VCaP (cell line): Measurements from ENCODE around the gene IDUA.

Experiments
- H3K27ac ChIP-seq: fragments of 450-650 bp; 2 replicates; pipeline ENCODE4 v1.5.1; 2017
- TF ChIP-seq, protein P1 (sequence below): fragments of 450-650 bp; conservative IDR thresholded peaks from 2 replicates; pipeline ENCODE4 v1.5.1; 2017; ENCODE audit warnings: mild to moderate bottlenecking, moderate library complexity

Gene IDUA

GRCh38 chr4:958696-959337, 28.0 kb upstream of the IDUA start:
- H3K27ac ChIP-seq, result no peak overlapping the region
- TF ChIP-seq, protein P1, sequence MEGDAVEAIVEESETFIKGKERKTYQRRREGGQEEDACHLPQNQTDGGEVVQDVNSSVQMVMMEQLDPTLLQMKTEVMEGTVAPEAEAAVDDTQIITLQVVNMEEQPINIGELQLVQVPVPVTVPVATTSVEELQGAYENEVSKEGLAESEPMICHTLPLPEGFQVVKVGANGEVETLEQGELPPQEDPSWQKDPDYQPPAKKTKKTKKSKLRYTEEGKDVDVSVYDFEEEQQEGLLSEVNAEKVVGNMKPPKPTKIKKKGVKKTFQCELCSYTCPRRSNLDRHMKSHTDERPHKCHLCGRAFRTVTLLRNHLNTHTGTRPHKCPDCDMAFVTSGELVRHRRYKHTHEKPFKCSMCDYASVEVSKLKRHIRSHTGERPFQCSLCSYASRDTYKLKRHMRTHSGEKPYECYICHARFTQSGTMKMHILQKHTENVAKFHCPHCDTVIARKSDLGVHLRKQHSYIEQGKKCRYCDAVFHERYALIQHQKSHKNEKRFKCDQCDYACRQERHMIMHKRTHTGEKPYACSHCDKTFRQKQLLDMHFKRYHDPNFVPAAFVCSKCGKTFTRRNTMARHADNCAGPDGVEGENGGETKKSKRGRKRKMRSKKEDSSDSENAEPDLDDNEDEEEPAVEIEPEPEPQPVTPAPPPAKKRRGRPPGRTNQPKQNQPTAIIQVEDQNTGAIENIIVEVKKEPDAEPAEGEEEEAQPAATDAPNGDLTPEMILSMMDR, result no peak

DNA sequence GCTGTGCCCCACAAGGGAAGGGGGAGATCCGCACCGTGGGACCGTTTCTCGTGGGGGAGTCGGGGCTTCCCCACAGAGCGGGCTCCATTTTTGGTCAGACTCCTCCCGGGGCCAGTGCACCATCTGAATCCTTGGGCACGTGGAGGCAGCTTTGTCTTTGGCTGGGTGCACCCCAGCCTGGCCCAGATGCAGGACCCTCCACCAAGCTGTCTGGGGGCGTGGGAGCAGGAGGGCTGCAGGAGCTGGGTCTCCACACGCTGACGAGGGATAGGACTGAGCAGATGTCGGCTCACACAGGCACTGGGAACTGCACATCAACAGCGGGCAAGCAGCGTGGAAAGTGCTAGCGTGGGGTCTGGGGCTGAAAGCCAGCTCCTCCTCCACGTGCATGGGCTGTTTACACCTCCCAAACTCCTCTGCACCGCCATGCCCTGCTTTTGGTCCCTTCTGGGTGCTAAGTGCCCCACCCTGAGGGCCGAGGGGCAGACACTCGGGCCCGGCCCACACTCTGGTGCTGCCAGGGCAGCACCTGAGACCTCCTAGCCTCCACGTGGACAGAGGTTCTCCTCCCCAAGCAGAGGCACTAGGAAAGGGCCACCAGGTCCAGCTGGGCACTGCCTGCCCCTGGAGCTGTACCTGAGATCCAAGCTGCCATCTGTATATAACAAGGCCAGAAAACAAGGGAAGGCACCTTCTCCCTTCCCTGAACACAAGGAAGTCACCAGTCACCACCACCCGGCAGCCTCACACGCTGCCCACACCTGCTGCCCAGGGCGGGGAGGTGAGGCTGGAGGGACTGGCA, 27.3 kb upstream of the IDUA start:
- TF ChIP-seq, protein P1, result no peak
- no peak overlapping the region for H3K27ac ChIP-seq

GRCh38 chr4:960140-960635, 26.7 kb upstream of the IDUA start:
- TF ChIP-seq, protein P1, result no peak
- H3K27ac ChIP-seq, result no peak overlapping the region

DNA sequence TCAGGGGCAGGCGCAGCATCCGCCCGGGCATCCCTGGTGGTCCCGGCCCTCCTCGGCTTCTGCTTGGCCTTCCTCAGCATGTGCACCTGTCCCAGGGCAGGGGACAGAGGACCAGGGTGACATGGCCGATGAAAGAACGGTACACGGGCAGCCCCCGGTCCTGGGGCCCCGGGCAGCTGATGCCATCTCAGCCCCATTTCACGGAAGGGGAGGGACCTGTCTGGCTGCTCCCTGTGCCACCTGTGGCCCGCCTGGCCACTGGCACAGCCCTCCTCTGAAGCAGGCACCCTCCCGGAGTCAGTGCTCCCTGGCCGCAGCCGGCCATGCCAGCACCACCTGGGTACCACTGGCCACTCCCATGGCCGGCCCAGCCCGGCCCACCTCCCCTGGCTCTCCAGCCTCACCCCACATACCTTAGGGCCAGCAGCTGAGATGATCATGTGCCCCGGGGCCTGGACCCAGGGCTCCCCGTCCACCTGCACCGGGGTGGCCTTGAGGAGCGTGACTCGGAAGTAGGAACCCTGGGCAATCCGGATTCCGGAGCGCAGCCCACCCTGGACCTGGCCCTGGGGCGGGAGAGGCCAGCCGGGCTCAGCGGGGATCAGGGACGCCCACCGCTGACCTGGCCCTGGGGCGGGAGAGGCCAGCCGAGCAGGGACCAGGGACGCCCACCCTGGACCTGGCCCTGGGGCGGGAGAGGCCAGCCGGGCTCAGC, 26.1 kb upstream of the IDUA start:
- H3K27ac ChIP-seq, result no peak overlapping the region
- TF ChIP-seq, protein P1, result no peak

DNA sequence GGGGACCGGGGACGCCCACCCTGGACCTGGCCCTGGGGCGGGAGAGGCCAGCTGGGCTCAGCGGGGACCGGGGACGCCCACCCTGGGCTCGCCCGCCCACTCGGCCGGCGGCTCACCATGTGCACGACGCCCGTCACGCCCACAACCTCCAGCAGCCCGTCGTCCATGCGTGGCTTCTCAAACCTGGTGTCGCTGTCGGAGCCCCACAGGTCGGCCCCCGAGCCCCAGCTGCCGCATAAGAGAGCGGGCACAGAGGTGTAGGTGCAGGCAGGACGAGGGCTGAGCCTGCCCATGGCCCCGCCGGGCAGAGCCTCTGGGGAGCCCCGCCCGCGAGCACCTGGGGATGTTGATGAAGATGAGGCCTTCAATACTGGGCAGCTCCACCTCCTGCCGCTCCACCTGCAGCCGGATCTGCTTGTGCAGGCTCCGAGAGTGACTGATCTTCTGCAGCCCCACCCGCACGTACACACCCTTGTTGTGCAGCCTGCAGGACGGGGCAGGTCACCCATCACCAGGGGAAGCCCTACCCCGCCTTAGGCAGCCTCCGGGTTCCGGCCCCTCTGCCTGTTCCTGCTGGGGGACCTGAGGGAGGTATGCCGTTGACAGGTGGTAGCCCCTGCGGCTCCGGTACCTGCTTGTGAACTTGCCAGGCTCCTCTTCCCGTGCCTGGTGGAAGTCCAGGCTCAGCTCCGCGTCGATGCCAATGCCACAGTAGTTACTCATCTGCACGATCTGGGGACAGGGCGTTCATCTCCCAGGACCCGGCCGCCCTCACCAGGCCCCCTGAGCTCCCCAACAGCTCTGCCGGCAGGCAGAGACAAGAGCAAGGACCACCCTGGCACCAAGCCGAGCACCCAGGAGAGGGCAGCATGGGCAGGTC, 25.3 kb upstream of the IDUA start:
- H3K27ac ChIP-seq, result no peak overlapping the region
- TF ChIP-seq, protein P1, result no peak

GRCh38 chr4:962231-963208, 24.3 kb upstream of the IDUA start:
- H3K27ac ChIP-seq, result no peak overlapping the region
- TF ChIP-seq, protein P1, result no peak
